A673 (cell line): ENCODE measurements around the gene BATF3. TPM values are rescaled to one million over a fixed set of nuclear protein-coding genes. Genes with fewer than 3 reads are reported as not detected.

ENCODE experiments used
- BruUV-seq: library from RNA; stranded (reverse); fragments of 400-500 nt; replicated peaks from 2 replicates; lab custom pipeline; 2021; lab: Mats Ljungman, UMichigan
- CTCF ChIA-PET: fragments of 300-600 bp; sonication (Branson Sonifier 250); formaldehyde crosslinking; loops from one replicate; lab custom pipeline; 2022; ENCODE audit warnings: antibody characterized with exemption; lab: Charles Lee
- POLR2A ChIA-PET: fragments of 300-600 bp; sonication (Branson Sonifier 250); formaldehyde crosslinking; loops from one replicate; lab custom pipeline; 2022; ENCODE audit warnings: antibody characterized with exemption; ENCODE audit not compliant: low non-redundant PET; lab: Charles Lee
- DNase-seq: peaks from one replicate; pipeline ENCODE4 v3.0.0-alpha.2; 2015; ENCODE audit warnings: low spot score
- H3K27ac ChIP-seq: fragments of 200-600 bp; sonication (generic); 2 replicates; pipeline ENCODE4 v1.5.1; 2016; ENCODE audit warnings: mixed run types, low read depth, mild to moderate bottlenecking, mixed read lengths, antibody characterized with exemption, low read length; ENCODE audit not compliant: poor library complexity, severe bottlenecking
- H3K27me3 ChIP-seq: fragments of 200-600 bp; sonication (generic); replicated peaks from 2 replicates; pipeline ENCODE4 v1.6.1; 2017; ENCODE audit warnings: mixed run types, low read depth, mild to moderate bottlenecking, mixed read lengths, antibody characterized with exemption, low read length; ENCODE audit not compliant: insufficient read depth, poor library complexity
- H3K36me3 ChIP-seq: fragments of 200-600 bp; sonication (generic); 2 replicates; pipeline ENCODE4 v1.6.1; 2016; ENCODE audit warnings: mixed run types, mild to moderate bottlenecking, mixed read lengths, antibody characterized with exemption, low read length; ENCODE audit not compliant: insufficient read depth, poor library complexity, severe bottlenecking
- H3K4me1 ChIP-seq: fragments of 200-600 bp; sonication (generic); 2 replicates; pipeline ENCODE4 v1.6.1; 2017; ENCODE audit warnings: mixed run types, mild to moderate bottlenecking, mixed read lengths, antibody characterized with exemption, low read length; ENCODE audit not compliant: insufficient read depth, poor library complexity, severe bottlenecking
- H3K4me3 ChIP-seq: fragments of 200-600 bp; sonication (generic); 2 replicates; pipeline ENCODE4 v1.5.1; 2016; ENCODE audit warnings: low read depth, mixed run types, mild to moderate bottlenecking, mixed read lengths, low read length; ENCODE audit not compliant: poor library complexity, severe bottlenecking
- H3K9me3 ChIP-seq: fragments of 200-600 bp; sonication (generic); 2 replicates; pipeline ENCODE4 v1.6.1; 2016; ENCODE audit warnings: mixed run types, low read depth, mild to moderate bottlenecking, mixed read lengths, antibody characterized with exemption, low read length; ENCODE audit not compliant: poor library complexity, severe bottlenecking
- EZH2 ChIP-seq: fragments of 200-600 bp; sonication (generic); IDR thresholded peaks from 2 replicates; pipeline ENCODE4 v1.6.1; 2017; ENCODE audit warnings: borderline replicate concordance, low read depth, mild to moderate bottlenecking, mixed read lengths, antibody characterized with exemption, low read length; ENCODE audit not compliant: poor library complexity, severe bottlenecking
- intact Hi-C: fragments of 100-400 bp; cut with micrococcal nuclease; formaldehyde crosslinking; loops from one replicate; pipeline ENCODE4 v1.10.0; 2022; ENCODE audit not compliant: unreplicated experiment
- total RNA-seq: library from RNA; stranded (reverse); gene quantifications from 2 replicates; pipeline ENCODE4 v1.2.3, GENCODE V29; 2021
- TF ChIP-seq, protein P1 (sequence below): fragments of 300-800, 200-600 bp; sonication (generic); conservative IDR thresholded peaks from 2 replicates; pipeline ENCODE4 v1.5.1; 2017; ENCODE audit warnings: low read depth, mild to moderate bottlenecking, antibody characterized with exemption, low read length, moderate library complexity, mixed read lengths

BATF3 gene
- total RNA-seq, 1 experiment from 2014 or later, result 6.9 TPM

- no peaks in the 10 kb centered on the region for H3K27me3 ChIP-seq
- ChIA-PET POLR2A (interaction anchor here (0.7 kb wide), 1 partner anchor 122 kb away, joined by 3 read pairs; no protein-coding TSS in a partner anchor), CTCF (no interaction called here)
- H3K9me3 ChIP-seq, result no peaks in the 10 kb centered on the region
- no peaks in the 10 kb centered on the region for H3K36me3 ChIP-seq
- DNase-seq, result no peak
- H3K4me1 ChIP-seq, result peaks cover 4% of the 10 kb centered on the region
- H3K4me3 ChIP-seq, result no peak overlapping the region
- intact Hi-C loops, result no loop called here
- no TSS peak for BruUV-seq
- no peak overlapping the region for H3K27ac ChIP-seq
- TF ChIP-seq EZH2, result no peak
- TF ChIP-seq, protein P1, sequence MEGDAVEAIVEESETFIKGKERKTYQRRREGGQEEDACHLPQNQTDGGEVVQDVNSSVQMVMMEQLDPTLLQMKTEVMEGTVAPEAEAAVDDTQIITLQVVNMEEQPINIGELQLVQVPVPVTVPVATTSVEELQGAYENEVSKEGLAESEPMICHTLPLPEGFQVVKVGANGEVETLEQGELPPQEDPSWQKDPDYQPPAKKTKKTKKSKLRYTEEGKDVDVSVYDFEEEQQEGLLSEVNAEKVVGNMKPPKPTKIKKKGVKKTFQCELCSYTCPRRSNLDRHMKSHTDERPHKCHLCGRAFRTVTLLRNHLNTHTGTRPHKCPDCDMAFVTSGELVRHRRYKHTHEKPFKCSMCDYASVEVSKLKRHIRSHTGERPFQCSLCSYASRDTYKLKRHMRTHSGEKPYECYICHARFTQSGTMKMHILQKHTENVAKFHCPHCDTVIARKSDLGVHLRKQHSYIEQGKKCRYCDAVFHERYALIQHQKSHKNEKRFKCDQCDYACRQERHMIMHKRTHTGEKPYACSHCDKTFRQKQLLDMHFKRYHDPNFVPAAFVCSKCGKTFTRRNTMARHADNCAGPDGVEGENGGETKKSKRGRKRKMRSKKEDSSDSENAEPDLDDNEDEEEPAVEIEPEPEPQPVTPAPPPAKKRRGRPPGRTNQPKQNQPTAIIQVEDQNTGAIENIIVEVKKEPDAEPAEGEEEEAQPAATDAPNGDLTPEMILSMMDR, result no peak
Observed at GRCh38 chr1:212710566-212710965, 10.9 kb upstream of the BATF3 start.

- Histone ChIP-seq H3K27me3 (peaks cover 18% of the 10 kb centered on the region), H3K27ac (no peak overlapping the region), H3K9me3 (no peaks in the 10 kb centered on the region), H3K4me3 (no peak overlapping the region), H3K4me1 (peaks cover 12% of the 10 kb centered on the region), H3K36me3 (no peaks in the 10 kb centered on the region)
- no peak for DNase-seq
- intact Hi-C loops, result no loop called here
- CTCF ChIA-PET, result interaction anchor here (0.8 kb wide), 1 partner anchor 46 kb away, joined by 3 read pairs; no protein-coding TSS in a partner anchor
- no TSS peak for BruUV-seq
- POLR2A ChIA-PET, result interaction anchor here (0.5 kb wide), 1 partner anchor 95 kb away, joined by 7 read pairs; the partner anchor contains the start of gene ATF3
- TF ChIP-seq, protein P1, result no peak
- TF ChIP-seq EZH2, result no peak
Observed at GRCh38 chr1:212703991-212704564, 4.4 kb upstream of the BATF3 start.

GRCh38 chr1:212702672-212703071 is 3.0 kb upstream of the BATF3 start:
- Histone ChIP-seq H3K36me3 (no peaks in the 10 kb centered on the region), H3K9me3 (no peaks in the 10 kb centered on the region), H3K27me3 (peaks cover 28% of the 10 kb centered on the region), H3K4me1 (peaks cover 18% of the 10 kb centered on the region), H3K27ac (no peak overlapping the region), H3K4me3 (no peak overlapping the region)
- CTCF ChIA-PET, result no interaction called here
- no peak for TF ChIP-seq EZH2
- TF ChIP-seq, protein P1, result no peak
- BruUV-seq, result no TSS peak
- POLR2A ChIA-PET, result no interaction called here
- DNase-seq, result no peak
- intact Hi-C loops, result no loop called here
